Kidney (tissue), 14 donors: ENCODE results near the gene OR5AU1. TPM values are rescaled to one million over a fixed set of nuclear protein-coding genes. Genes with fewer than 3 reads are reported as not detected.

Source experiments
- DNase-seq, 5 donors: peaks; one replicate each; pipeline ENCODE4 v3.0.0-alpha.2; 2013 to 2020
- FAIRE-seq: peaks from 2 replicates; lab custom pipeline; 2012; peaks lifted over from hg19 to GRCh38; lab: Jason Lieb, UNC
- H3K27ac ChIP-seq, 2 donors: one replicate each; pipeline ENCODE4 v1.7.0; 2013; ENCODE audit warnings: low read depth in 2 of 2, low read length in 2 of 2, inconsistent platforms in 1 of 2
- H3K27me3 ChIP-seq: one replicate; pipeline ENCODE4 v1.7.1; 2013; ENCODE audit warnings: low read length, inconsistent platforms; ENCODE audit not compliant: control insufficient read depth, insufficient read depth
- H3K36me3 ChIP-seq, 3 donors: one replicate each; pipeline versions ENCODE4 v1.7.0 to v1.7.1; 2013; ENCODE audit warnings: low read length in 3 of 3, control low read depth in 1 of 3, inconsistent platforms in 1 of 3; ENCODE audit not compliant: insufficient read depth in 3 of 3, control insufficient read depth in 2 of 3
- H3K4me1 ChIP-seq, 3 donors: one replicate each; pipeline versions ENCODE4 v1.7.0 to v1.7.1; 2013; ENCODE audit warnings: low read length in 3 of 3, inconsistent platforms in 1 of 3, low read depth in 1 of 3; ENCODE audit not compliant: control insufficient read depth in 2 of 3, insufficient read depth in 2 of 3
- H3K4me3 ChIP-seq, 3 donors: one replicate each; pipeline versions ENCODE4 v1.7.0 to v1.8.1; 2013; ENCODE audit warnings: low read length in 3 of 3, control low read depth in 1 of 3, inconsistent platforms in 1 of 3
- H3K9ac ChIP-seq, 3 donors: one replicate each; pipeline versions ENCODE4 v1.7.0 to v1.7.1; 2013; ENCODE audit warnings: low read length in 3 of 3, control low read depth in 1 of 3, inconsistent platforms in 1 of 3
- H3K9me3 ChIP-seq, 3 donors: one replicate each; pipeline versions ENCODE4 v1.7.0 to v1.7.1; 2013; ENCODE audit warnings: low read length in 3 of 3, control low read depth in 1 of 3, inconsistent platforms in 1 of 3; ENCODE audit not compliant: control insufficient read depth in 2 of 3, insufficient read depth in 1 of 3
- CTCF ChIP-seq: IDR thresholded peaks from 3 replicates; pipeline ENCODE4 v1.5.1; 2012; ENCODE audit warnings: mild to moderate bottlenecking, moderate library complexity, borderline replicate concordance; ENCODE audit not compliant: insufficient read depth; ENCODE audit errors: extremely low read depth
- intact Hi-C: fragments of 100-400 bp; cut with DNase I; formaldehyde crosslinking; loops from one replicate; pipeline ENCODE4 v1.11.1; 2022
- polyA plus RNA-seq: library from polyadenylated mRNA; stranded (reverse); fragments of 350-450 nt; fragmentation: Illumina TruSeq; extraction: RNeasy Lipid Tissue Mini Kit (QIAGEN cat#74804); gene quantifications from one replicate; pipeline ENCODE4 v1.2.3, GENCODE V29; 2014; ENCODE audit warnings: low read depth, low replicate concordance; ENCODE audit not compliant: insufficient read depth
- total RNA-seq: library from RNA; stranded (reverse); fragmentation: NEBNext Ultra II Directional; extraction: Animal tissue kit (Norgen Biotek cat#: 25700); gene quantifications from one replicate; pipeline ENCODE4 v1.2.1, GENCODE V29; 2021
- donor health status: control.
- donor health status: control.
- donor health status: control.
- donor health status: control.
- donor health status: control.
- donor health status: DM: yes; HTN: yes; CAD: no.
- donor health status: Normal renal cell carcinoma (clear cell type).

OR5AU1 gene
- total and polyA plus RNA-seq, 2 donors from 2014 or later, result not detected

GRCh38 chr14:21200752-21201461, 45.0 kb upstream of the OR5AU1 start:
- no peak for DNase-seq
- no peak overlapping the region for H3K9ac ChIP-seq
- H3K4me1 ChIP-seq, result no peaks in the 10 kb centered on the region
- no peaks in the 10 kb centered on the region for H3K27me3 ChIP-seq
- intact Hi-C loops, result no loop called here
- no peak overlapping the region for H3K4me3 ChIP-seq
- peaks cover 0 to 10% (median 0%) of the 10 kb centered on the region in 3 donors for H3K36me3 ChIP-seq
- TF ChIP-seq CTCF, result no peak
- H3K9me3 ChIP-seq, result peaks cover 0 to 5% (median 2%) of the 10 kb centered on the region in 3 donors
- FAIRE-seq, result no peak
- H3K27ac ChIP-seq, result no peak overlapping the region

- peaks cover 0 to 5% (median 2%) of the 10 kb centered on the region in 3 donors for H3K9me3 ChIP-seq
- no peak for TF ChIP-seq CTCF
- H3K27ac ChIP-seq, result no peak overlapping the region
- DNase-seq (no peak), FAIRE-seq (no peak)
- no peak overlapping the region for H3K9ac ChIP-seq
- intact Hi-C loops, result no loop called here
- no peaks in the 10 kb centered on the region for H3K27me3 ChIP-seq
- peaks cover 0 to 7% (median 0%) of the 10 kb centered on the region in 3 donors for H3K36me3 ChIP-seq
- no peak overlapping the region for H3K4me3 ChIP-seq
- no peaks in the 10 kb centered on the region for H3K4me1 ChIP-seq
Observed at GRCh38 chr14:21199611-21200560, 44.0 kb upstream of the OR5AU1 start.

DNA sequence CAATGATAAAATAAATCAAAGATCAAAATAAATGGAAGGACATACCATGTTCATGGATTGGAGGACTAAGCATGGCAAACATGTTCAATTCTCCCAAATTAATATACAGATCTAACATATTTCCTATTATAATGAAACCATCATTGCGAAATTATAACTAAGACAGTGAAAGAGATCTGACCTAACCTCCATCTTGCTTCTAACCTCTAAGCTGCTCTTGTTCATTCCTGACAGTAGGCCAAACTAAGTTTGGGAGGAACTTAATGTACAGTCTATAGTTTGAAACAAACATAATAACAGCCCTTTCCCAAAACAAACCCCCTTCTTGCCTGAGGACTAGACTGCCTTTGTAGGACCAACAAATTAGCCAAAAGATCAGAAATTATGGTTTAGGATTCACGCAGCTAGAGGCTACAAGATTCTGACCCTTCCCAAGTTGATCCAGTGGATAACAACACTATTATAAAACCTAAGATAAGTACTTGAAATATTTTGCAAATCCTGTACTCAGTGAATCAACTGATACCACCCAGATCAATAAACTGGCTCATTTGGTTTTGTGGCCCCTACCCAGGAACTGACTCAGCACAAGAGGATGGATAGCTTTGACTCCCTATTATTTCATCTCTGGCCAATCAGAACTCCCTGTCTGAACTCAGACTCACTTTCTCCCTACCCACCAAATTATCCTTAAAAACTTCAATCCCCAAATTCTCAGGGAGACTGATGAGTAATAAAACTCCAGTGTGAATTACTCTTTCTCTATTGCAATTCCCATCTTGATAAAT, 41.7 kb upstream of the OR5AU1 start:
- H3K9me3 ChIP-seq, result peaks cover 0 to 5% (median 2%) of the 10 kb centered on the region in 3 donors

More for the DNA sequence above, 41.7 kb upstream of the OR5AU1 start:
- H3K27ac ChIP-seq, result no peak overlapping the region
- no peak overlapping the region for H3K4me3 ChIP-seq
- intact Hi-C loops, result no loop called here
- H3K4me1 ChIP-seq, result no peaks in the 10 kb centered on the region
- DNase-seq (no peak), FAIRE-seq (no peak)
- H3K27me3 ChIP-seq, result no peaks in the 10 kb centered on the region
- no peak overlapping the region for H3K9ac ChIP-seq
- TF ChIP-seq CTCF, result no peak
- H3K36me3 ChIP-seq, result no peaks in the 10 kb centered on the region
